ENCODE measurements around the gene ZC3H12D.
"Not testable (repeated sequence)": the region's sequence is repeated elsewhere in the genome, so short reads cannot be mapped to it uniquely, and the experiment has no call there.

The ZC3H12D gene

GRCh38 chr6:149446791-149447376 is 37.9 kb downstream of the ZC3H12D start:
- TF ChIP-seq, protein P1, sequence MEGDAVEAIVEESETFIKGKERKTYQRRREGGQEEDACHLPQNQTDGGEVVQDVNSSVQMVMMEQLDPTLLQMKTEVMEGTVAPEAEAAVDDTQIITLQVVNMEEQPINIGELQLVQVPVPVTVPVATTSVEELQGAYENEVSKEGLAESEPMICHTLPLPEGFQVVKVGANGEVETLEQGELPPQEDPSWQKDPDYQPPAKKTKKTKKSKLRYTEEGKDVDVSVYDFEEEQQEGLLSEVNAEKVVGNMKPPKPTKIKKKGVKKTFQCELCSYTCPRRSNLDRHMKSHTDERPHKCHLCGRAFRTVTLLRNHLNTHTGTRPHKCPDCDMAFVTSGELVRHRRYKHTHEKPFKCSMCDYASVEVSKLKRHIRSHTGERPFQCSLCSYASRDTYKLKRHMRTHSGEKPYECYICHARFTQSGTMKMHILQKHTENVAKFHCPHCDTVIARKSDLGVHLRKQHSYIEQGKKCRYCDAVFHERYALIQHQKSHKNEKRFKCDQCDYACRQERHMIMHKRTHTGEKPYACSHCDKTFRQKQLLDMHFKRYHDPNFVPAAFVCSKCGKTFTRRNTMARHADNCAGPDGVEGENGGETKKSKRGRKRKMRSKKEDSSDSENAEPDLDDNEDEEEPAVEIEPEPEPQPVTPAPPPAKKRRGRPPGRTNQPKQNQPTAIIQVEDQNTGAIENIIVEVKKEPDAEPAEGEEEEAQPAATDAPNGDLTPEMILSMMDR (IDR thresholded peaks at IDR 0.05; ENCODE audit: low read depth, low read length, missing control alignments) = no peak
- DNase-seq (ENCODE audit: extremely low read depth, low read depth) = no peak
- H3K4me3 ChIP-seq (replicated peaks; ENCODE audit: low read depth, low read length) = no peak overlapping the region

GRCh38 chr6:149445573-149445972 is 39.2 kb downstream of the ZC3H12D start:
- no peak overlapping the region for H3K4me3 ChIP-seq (replicated peaks; ENCODE audit: low read depth, low read length)
- DNase-seq (ENCODE audit: extremely low read depth, low read depth) = no peak
- TF ChIP-seq, protein P1 (IDR thresholded peaks at IDR 0.05; ENCODE audit: low read depth, low read length, missing control alignments) = no peak

DNA sequence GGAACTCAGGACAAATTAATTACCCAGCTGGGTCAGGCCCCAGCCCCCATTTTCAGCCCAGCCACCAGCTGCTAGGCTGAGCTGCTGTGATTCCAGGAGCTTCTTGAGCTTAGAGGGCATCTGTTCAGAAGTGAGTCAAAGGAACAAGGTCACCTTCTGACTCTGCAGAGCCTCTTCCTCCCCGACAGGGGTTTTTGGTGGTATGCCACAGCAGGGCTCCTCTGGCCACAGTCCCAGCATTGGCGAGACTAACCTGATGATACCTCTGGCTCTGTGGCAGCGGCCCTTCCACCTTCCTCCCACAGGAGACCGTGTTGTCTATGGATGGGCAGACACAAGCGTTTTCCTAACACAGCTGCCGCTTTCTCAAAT is 39.7 kb downstream of the ZC3H12D start:
- no peak for DNase-seq (ENCODE audit: extremely low read depth, low read depth)
- TF ChIP-seq, protein P1 (IDR thresholded peaks at IDR 0.05; ENCODE audit: low read depth, low read length, missing control alignments) = no peak
- H3K4me3 ChIP-seq (replicated peaks; ENCODE audit: low read depth, low read length) = no peak overlapping the region

DNA sequence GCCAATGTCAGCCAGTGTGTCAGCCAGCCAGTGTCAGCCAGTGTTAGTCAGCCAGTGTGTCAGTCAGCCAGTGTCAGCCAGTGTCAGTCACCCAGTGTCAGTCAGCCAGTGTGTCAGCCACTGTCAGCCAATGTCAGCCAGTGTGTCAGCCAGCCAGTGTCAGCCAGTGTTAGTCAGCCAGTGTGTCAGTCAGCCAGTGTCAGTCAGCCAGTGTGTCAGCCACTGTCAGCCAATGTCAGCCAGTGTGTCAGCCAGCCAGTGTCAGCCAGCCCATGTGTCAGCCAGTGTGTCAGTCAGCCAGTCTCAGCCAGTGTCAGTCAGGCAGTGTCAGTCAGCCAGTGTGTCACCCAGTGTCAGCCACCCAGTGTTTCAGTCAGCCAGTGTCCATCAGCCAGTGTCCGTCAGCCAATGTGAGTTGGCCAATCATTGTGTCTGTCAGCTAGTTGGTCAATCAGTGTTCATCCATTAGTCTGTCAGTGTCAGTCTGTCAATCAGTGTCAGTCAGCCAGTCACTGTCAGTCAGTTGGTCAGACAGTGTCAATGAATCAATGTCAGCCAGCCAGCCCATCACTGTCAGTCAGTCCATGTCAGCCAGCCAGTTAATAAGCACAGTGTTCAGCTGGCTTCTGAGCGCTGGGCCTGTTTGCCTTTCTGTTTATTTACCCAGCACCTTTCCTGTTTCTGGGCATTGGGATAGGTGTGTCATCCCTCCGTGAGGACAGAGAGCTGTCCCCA is 40.3 kb downstream of the ZC3H12D start:
- not testable (repeated sequence) for H3K4me3 ChIP-seq (replicated peaks; ENCODE audit: low read depth, low read length); DNase-seq (ENCODE audit: extremely low read depth, low read depth)

DNA sequence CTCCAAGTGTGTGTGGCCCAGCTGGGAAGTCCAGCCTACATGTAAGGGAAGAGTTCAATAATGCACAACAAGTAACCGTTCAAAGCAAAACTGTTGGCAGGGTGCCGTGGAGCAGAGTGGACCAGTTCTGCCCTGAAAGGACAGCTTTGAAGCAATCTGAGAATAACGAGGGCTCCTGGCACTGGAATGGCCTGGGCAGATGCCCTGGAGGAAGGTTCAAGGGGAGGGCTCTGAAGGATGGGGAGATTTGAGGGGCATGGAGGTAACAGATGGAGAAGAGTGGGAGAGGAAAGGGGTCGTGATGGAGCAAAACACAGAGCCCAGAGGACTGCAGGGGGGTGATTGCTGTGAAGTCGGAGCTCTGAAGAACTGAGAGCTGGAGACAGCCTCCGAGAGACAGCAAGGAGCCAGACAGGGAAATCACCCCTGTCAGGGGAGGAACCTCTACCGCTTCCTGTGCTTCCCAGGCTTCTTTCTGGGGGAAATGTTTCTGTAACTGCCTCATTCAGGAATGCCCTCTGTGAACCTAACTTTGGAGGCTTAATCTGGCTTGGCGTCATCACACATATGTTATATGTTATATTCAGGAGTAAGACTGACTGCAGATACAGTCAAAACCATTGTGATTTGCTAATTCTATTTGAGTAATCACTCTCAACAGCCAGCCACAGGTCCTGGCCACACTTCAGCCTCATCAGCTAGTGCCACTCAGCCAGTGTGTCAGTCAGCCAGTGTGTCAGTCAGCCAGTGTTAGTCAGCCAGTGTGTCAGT is 41.2 kb downstream of the ZC3H12D start:
- H3K4me3 ChIP-seq (replicated peaks; ENCODE audit: low read depth, low read length) = no peak overlapping the region
- no peak for DNase-seq (ENCODE audit: extremely low read depth, low read depth)
- TF ChIP-seq, protein P1 (IDR thresholded peaks at IDR 0.05; ENCODE audit: low read depth, low read length, missing control alignments) = no peak

DNA sequence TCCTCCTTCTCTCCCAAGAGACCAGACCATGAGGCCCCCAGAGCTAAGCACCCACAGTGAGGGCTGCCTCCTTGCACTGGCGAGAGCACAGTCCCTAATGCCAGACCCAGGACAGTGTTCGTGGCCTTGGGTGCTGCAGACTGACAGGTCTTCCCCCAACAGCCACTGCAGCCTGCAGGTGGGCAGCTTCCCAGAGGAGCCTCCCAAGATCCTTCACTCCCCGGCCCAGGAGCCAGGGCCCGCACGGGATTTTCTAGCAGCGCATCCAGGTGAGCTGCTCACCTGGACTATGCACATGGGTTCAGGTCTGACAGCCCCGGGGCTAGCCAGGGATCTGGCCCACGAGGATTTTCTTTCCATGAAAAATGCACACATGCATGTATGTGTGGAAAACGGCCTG is 43.1 kb downstream of the ZC3H12D start:
- DNase-seq (ENCODE audit: extremely low read depth, low read depth) = no peak
- TF ChIP-seq, protein P1 (IDR thresholded peaks at IDR 0.05; ENCODE audit: low read depth, low read length, missing control alignments) = no peak
- no peak overlapping the region for H3K4me3 ChIP-seq (replicated peaks; ENCODE audit: low read depth, low read length)
